ENCODE data around the gene DENND1B. TPM values are rescaled to one million over a fixed set of nuclear protein-coding genes. Genes with fewer than 3 reads are reported as not detected.

Gene DENND1B
- total and polyA plus RNA-seq, 2 of the 8 experiments (the other 6 are each of a cell fraction or from before 2014, with no cell fraction given): 0.74 to 3.3 TPM

DNA sequence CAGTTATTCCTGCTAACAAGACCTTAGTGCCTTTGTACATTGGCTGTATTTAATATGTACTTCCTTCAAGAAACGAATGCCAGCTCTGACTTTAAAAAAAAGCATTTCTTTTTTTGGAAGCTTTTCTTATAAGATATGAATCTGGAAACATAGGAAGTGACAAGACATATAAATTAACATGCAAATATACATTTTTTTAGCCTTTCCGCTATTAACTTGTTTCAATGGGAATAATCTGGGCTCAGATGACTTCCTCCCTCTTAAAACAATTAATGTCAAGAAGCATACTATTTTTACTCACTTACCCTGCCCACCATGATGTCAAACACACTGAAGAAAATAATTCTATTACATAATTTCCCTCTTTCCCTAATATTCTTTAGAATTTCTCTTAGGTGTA is 1.4 kb downstream of the DENND1B start (continued):
- TF ChIP-seq, protein P1, sequence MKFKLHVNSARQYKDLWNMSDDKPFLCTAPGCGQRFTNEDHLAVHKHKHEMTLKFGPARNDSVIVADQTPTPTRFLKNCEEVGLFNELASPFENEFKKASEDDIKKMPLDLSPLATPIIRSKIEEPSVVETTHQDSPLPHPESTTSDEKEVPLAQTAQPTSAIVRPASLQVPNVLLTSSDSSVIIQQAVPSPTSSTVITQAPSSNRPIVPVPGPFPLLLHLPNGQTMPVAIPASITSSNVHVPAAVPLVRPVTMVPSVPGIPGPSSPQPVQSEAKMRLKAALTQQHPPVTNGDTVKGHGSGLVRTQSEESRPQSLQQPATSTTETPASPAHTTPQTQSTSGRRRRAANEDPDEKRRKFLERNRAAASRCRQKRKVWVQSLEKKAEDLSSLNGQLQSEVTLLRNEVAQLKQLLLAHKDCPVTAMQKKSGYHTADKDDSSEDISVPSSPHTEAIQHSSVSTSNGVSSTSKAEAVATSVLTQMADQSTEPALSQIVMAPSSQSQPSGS (IDR thresholded peaks at IDR 0.05; ENCODE audit: low read length): no peak
- no peak for TF ChIP-seq JUN (IDR thresholded peaks at IDR 0.05; ENCODE audit: low read depth, low read length)
- no peak for TF ChIP-seq SIRT6 (IDR thresholded peaks at IDR 0.05; ENCODE audit: low read length)
- no peak for TF ChIP-seq CTBP2 (IDR thresholded peaks at IDR 0.05; ENCODE audit: borderline replicate concordance, insufficient read depth, insufficient read length, low read length)
- no peak for TF ChIP-seq FOSL1 (IDR thresholded peaks at IDR 0.05; ENCODE audit: insufficient read depth, low read depth, low read length)
- TF ChIP-seq RNF2 (IDR thresholded peaks at IDR 0.05; ENCODE audit: borderline replicate concordance, low read depth, low read length, missing control alignments, poor library complexity, severe bottlenecking): no peak

Measured in H1 (cell line).